Activated T-cell treated with anti-CD3 and anti-CD28 coated beads for 24 hours (primary cell): ENCODE data around the gene ZBTB8A.
"Not testable (repeated sequence)": the region's sequence is repeated elsewhere in the genome, so short reads cannot be mapped to it uniquely, and the experiment has no call there.

Source experiments
- DNase-seq: peaks from one replicate; pipeline ENCODE4 v3.0.0-alpha.2; 2020; ENCODE audit warnings: low read depth

Gene ZBTB8A

GRCh38 chr1:32536764-32537163 lies 2.5 kb upstream of the ZBTB8A start:
- no peak for DNase-seq

DNA sequence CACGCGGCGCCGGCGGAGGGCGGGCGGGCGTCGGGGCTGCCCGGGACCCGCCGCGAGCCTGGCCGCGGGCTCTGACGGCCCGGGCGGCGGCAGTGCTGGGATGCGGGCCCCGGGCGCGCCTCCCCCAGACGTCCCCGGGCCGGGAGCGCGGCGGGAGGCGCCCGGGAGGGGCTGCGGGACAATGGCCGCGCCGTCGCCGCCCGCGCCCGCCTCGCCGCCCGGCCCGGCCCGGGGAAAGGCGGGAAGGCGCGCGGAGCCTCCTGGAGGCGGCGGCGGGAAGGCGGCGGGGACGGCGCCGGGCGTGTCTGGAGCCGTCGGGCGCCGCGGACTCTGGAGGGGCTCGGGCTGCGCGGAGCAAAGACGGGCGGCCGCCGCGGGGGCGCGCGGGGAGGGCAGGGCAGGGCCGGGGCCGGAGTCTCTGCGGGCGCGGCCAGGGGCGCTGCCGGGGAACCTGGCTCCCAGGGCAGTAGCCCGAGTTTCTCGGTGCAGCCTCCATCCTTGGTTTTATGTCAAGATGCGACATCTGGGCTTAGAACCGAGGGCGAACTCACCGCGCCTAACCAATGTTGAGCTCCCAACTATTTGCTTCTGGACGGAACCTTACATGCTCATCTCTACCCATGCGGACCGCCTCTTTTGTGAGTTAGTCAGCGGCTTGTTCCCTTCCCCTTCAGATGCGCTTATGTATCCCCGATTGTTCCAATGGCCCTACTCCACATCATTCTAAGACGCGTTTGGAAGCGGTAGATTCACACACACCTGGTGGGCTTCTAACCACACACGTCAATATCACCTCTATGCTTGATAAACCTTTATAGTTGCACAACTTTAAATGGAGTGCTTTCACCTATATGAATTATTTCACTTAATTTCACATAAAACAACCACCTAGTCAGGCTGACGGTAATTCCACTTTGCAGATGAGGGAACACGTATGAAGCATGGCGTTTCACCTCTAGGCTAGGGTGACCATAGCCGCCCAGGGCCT lies 651 bp downstream of the ZBTB8A start:
- no peak for DNase-seq

DNA sequence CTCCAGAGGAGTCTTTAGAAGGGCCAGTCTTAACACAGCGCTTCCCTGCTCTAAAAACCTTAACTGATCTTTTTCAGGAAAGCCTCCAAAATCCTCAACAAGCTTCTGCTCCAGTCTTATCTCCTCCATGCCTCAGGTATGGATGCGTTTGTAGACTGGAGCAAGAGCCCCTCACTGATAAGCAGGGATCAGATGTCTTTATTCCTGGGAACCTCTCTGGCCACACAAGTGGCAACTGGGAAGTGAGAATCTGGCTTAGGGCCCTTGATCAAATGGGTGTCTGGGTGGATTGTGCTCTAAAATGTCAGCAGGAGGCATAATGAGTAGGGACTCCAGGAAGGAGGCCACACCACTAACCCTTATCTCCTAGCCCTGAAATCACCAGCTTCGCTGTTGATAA lies 1.4 kb downstream of the ZBTB8A start:
- no peak for DNase-seq

DNA sequence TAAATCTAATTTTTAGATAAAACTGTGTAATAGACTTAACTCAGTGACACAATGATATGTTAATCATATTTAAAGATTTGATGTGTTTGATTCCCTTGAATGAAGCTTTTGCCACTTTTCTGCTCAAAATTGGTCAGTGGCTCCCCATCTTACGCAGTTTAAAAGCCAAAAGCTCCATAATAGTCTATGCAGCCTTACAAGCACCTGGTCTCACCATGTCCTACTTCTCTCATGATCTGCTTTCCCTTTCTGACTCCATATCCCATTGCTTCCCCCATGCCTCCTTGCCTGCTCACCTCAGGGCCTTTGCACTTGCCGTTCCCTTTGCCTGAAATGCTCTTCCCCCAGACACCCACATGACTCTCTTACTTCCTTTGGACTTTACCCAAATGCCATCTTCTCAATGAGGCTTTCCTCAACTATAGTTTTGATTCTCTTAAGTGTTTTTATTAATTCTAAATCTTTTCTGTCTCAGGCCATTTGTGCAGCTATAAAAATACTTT lies 1.9 kb downstream of the ZBTB8A start:
- no peak for DNase-seq

DNA sequence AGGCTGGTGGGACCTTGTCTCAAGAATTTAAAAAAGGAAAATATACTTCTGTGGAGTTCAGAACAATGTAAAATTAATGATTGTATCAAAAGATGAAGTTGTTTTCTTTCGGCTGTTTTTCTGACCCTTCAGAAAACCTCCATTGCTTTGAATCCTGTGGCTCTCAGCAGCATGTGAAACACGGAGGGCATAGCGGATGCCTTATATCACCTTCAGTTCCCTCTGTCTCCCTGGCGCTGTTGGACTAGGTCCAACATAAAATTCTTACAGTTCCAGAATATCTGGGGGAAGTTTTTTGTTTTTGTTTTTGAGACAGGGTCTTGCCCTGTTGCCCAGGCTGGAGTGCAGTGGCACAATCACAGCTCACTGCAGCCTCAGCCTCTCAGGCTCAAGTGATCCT lies 7.4 kb downstream of the ZBTB8A start:
- DNase-seq = no peak

GRCh38 chr1:32549616-32550015 lies 10.4 kb downstream of the ZBTB8A start:
- no peak for DNase-seq

DNA sequence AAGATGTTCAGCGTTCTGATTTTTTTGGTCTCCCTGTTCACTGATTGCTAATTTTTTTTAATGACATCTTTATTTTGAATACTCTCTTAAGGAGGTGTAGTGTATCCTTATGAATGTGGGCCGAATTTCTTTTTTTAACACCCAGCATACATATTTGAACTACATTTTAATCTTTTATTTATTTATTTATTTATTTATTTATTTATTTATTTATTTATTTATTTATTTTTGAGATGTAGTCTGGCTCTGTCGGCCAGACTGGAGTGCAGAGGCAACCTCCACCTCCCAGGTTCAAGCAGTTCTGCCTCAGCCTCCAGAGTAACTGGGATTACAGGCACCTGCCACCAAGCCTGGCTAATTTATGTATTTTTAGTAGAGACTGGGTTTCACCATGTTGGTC lies 15.1 kb downstream of the ZBTB8A start:
- DNase-seq = no peak

DNA sequence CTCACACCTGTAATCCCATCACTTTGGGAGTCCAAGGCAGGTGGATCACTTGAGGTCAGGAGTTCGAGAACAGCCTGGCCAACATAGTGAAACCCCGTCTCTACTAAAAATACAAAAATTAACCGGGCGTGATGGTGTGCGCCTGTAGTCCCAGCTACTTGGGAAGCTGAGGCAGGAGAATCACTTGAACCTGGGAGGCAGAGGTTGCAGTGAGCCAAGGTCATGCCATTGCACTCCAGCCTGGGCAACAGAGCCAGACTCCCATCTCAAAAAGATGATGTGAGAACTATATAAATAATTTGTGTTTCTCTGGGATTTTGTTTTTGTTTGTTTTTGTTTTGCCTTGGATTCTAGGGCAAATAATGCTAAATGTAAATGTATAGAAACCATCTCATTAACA lies 17.8 kb downstream of the ZBTB8A start:
- DNase-seq = not testable (repeated sequence)

- no peak for DNase-seq
Observed at GRCh38 chr1:32557812-32558211, 18.6 kb downstream of the ZBTB8A start.

- DNase-seq = no peak
Observed at GRCh38 chr1:32568929-32569328, 29.7 kb downstream of the ZBTB8A start.

DNA sequence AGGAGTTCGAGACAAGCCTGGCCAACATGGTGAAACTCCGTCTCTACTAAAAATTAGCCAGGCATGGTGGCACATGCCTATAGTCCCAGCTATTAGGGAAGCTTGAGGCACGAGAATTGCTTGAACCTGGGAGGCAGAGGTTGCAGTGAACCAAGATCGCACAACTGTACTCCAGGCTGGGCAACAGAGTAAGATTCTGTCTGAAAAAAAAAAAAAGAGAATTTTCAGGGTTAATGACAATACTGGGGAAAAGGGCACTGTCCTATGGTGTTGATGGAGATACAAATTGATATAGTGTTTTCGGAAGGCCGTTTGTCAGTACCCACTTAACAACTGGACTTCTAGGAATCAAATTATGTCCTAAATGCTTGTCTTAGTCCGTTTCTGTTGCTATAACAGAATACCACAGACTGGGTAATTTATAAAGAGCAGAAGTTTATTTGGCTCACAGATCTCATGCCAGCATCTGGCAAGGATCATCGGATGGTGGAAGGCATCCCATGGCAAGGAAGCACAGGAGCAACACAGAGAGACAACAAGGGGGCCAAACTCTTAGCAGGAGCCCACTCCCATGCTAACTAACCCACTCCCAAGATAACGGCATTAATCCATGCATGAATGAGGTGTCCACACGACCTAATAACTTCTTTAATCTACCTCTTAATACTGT lies 41.3 kb downstream of the ZBTB8A start:
- no peak for DNase-seq

DNA sequence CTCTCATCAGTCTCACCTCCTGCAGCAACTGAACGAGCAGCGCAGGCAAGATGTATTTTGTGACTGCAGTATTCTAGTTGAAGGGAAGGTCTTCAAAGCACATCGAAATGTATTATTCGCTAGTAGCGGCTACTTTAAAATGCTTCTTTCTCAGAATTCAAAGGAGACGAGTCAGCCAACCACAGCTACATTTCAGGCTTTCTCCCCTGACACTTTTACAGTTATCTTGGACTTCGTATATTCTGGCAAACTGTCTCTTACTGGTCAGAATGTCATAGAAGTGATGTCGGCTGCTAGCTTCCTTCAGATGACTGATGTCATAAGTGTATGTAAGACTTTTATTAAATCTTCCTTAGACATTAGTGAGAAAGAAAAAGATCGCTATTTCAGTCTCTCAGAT lies 53.7 kb downstream of the ZBTB8A start:
- no peak for DNase-seq

GRCh38 chr1:32600034-32600433 lies 60.8 kb downstream of the ZBTB8A start:
- DNase-seq = no peak

DNA sequence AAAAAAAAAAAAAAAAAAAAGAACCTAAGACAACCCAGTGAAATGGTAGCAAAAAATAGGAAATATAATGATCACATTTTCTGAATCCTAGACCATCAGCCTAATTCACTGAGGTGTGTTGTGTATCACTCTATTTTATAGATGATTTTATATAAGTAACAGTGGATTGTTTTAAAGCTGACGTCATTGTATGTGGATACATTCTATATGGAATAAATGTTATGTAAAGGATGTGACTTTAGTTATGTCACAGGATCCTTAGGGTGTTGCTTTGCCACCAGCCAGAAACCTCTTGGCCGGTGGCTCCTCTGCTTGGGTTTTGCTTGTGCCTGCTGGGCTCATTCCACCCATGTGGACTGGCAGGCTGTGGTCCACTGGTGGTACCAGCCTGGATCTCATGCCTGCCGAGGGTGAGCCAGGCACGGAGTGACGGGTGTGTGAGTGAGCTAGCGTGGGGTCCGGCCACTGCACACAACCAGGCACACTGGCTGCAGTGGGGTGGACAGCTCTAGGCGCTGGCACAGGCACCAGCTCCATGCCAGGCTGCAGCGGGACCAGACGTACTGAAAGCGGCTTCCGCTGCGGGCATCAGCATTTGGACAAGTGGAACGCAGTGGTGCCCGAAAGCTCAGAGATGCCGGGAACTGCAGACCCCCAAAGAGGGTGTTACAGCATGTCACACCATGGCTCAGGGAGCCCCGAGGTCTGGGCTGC lies 66.6 kb downstream of the ZBTB8A start:
- no peak for DNase-seq

- no peak for DNase-seq
Observed at GRCh38 chr1:32606565-32607371, 67.5 kb downstream of the ZBTB8A start.

DNA sequence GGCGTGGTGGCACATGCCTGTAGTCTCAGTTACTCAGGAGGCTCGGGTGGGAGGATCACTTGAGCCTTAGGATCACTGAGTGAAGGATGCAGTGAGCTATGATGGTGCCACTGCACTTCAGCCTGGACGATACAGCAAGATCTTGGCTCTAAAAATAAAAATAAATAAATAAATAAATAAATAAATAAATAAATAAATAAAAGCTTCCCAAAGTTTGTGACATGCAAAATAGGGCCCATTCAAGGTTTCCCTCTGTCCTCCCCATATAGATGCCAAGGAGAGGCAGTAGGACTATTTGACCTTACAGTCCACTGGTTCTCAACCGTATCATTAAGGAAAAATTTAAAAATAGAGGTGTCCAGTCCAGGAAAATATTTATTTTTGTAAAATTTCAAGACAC lies 70.0 kb downstream of the ZBTB8A start:
- no peak for DNase-seq

DNA sequence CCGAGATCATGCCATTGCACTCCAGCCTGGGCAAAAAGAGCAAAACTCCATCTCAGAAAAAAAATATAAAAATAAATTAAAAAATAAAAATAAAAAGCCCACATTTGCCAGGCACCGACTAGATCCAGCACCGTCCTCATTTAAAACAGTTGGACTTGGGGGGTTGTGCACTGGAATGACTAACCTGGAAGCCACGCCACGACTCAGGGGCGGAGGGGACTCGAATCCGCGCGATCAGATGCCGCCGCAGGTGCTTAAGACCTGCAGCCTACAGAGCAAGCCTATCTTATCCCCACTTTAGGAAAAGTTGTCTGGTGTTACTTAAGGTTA lies 72.6 kb downstream of the ZBTB8A start:
- DNase-seq = no peak

- DNase-seq = peak; percentile 40
Observed at GRCh38 chr1:32612189-32612881, 73.1 kb downstream of the ZBTB8A start.

- DNase-seq = no peak
Observed at GRCh38 chr1:32613472-32613871, 74.2 kb downstream of the ZBTB8A start.

- DNase-seq = no peak
Observed at GRCh38 chr1:32618673-32619221, 79.5 kb downstream of the ZBTB8A start.
